HG03571 (cell line): Measurements from ENCODE around the gene CSF1.
"Not testable (repeated sequence)": the region's sequence is repeated elsewhere in the genome, so short reads cannot be mapped to it uniquely, and the experiment has no call there.

Source experiments
- ATAC-seq: cut with Tn5 transposase; IDR thresholded peaks from one replicate; pipeline ENCODE4 v1.9.1; 2021; ENCODE audit not compliant: unreplicated experiment

The CSF1 gene

DNA sequence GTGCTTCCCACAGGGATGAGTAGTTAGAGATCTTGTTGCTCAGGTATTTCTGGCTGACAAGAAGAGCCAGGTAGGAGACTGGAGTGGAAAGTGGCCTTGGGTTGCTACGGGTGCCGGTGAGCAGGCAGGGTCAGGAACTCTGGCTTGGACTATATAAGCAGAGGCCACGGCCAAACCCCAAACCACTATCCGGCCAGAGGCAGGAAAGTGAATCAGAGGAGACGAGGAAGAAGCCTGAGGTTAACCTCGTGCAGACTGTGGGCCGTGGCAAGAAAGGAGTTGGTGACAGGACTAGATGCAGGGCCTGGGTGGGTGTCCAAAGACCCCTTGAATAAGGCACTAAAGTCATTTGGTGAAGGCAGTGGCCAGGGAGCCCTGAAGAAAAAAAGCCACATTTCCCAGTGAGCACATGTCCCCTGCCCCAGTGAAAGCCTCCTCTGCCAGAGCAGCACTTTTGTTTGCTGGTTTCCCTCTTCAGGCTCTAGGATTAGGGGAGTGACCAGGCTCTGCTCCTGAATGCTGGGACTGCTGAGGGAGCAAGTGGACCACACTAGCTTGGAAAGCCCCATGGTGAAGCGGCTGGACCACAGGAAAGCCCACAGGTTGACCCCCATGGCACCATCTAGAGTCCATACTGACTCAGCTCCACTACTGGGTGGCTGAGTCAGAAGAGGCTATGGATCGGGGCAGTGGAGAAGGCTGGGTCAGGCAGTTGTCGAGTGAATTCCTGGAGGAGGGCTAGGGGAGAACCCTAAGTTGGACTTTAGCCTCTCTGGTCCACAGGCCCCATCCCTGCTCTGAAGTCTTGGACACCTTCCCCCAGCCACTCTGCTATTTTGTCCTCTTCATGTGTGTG is 23.4 kb downstream of the CSF1 start:
- ATAC-seq, result no peak

GRCh38 chr1:109935451-109935900 is 24.8 kb downstream of the CSF1 start:
- no peak for ATAC-seq

GRCh38 chr1:109937738-109938137 is 27.1 kb downstream of the CSF1 start:
- ATAC-seq, result no peak

GRCh38 chr1:109938556-109938955 is 27.9 kb downstream of the CSF1 start:
- no peak for ATAC-seq

GRCh38 chr1:109942434-109942833 is 31.8 kb downstream of the CSF1 start:
- ATAC-seq, result no peak

DNA sequence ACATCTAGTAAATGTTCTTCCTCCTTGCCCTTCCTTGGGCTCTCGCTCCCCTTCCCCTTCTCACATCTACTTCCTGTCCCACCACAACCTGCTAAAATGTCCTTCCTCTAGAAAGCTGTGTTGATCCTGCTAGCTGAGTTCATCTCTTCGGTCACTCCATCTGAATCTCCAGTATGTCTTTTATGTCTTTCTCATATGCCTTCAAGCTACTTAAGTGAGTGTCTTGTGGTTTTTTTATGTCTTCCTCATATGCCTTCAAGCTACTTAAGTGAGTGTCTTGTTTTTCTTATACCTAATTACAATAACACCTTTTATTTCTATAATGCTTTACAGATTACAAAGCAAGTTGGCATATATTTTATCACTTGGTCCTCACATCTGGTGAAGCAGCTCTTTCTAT is 33.9 kb downstream of the CSF1 start:
- no peak for ATAC-seq

DNA sequence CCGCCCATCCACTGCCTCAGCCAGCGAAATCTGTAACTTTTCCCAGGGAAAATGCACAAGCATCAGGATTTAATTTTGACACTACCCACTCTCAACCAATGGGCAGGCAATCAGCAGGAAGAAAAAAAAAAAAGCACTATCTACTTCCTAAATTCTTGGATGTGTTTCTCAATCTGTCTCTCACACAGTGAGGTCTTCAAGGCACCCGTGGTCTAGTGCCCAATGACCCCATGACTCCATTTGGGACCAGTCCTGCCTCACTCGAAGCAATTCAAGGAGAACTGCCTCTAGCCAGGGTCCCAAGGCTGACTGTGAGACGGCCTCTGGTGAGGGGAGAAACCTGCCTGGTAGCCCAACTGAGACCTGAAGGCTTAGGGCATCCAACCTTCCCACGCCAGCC is 35.9 kb downstream of the CSF1 start:
- no peak for ATAC-seq

GRCh38 chr1:109947582-109948284 is 37.1 kb downstream of the CSF1 start:
- ATAC-seq, result no peak

DNA sequence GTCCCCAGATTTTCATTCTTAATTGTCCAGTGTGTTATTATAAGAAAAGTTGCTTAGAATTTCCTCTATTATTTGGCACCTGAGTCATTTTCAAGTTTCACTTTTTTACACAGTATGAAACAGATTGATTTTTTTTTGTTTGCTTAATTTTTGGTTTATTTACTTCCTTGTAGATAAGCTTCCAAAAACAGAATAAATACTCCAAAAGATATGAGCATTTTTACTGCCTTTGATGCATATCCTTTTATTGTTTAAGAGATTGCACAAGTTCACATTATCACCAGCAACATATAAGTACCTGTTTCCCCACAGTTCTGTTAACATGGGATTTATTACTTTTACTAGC is 37.6 kb downstream of the CSF1 start:
- ATAC-seq, result no peak

DNA sequence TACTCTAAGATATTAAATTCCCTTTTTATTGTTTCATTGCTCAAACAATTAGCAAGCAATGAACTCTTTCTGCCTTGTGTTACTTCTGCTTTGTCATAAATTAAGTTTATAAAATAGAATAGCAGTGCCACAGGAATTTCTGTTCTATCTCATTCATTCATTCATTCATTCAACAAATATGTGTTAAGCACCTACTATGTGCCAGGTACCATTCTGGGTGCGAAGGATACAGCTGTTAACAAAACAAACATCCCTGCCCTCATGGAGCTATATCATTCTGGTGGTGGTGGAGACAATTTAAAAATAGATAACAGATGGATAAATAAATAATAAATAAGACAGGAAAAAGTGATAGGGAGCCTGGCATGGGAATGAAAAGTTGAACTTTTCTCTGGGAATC is 39.4 kb downstream of the CSF1 start:
- no peak for ATAC-seq

DNA sequence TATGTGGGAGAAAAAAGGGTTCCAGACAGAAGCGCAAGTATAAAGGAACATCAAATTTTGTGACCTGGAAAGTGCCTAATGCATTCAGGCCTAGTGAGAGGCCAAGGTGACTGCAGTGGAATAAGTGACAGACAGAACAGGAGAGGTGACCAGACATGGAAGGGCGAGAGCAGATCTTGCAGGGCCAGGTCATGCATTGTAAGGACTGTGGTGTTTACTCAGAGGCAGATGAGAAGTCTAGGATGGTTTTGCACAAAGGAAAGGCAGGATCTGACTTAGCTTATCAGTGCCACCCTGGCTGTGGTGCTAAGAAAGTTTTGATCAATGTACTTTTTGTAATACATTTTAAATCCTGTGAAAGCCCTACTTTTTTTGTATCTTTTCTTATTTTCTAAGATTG is 39.9 kb downstream of the CSF1 start:
- no peak for ATAC-seq

GRCh38 chr1:109951501-109951900 is 40.9 kb downstream of the CSF1 start:
- not testable (repeated sequence) for ATAC-seq

GRCh38 chr1:109954041-109954512 is 43.4 kb downstream of the CSF1 start:
- no peak for ATAC-seq

- ATAC-seq, result no peak
Measured at GRCh38 chr1:109959632-109959973, 49.0 kb downstream of the CSF1 start.

DNA sequence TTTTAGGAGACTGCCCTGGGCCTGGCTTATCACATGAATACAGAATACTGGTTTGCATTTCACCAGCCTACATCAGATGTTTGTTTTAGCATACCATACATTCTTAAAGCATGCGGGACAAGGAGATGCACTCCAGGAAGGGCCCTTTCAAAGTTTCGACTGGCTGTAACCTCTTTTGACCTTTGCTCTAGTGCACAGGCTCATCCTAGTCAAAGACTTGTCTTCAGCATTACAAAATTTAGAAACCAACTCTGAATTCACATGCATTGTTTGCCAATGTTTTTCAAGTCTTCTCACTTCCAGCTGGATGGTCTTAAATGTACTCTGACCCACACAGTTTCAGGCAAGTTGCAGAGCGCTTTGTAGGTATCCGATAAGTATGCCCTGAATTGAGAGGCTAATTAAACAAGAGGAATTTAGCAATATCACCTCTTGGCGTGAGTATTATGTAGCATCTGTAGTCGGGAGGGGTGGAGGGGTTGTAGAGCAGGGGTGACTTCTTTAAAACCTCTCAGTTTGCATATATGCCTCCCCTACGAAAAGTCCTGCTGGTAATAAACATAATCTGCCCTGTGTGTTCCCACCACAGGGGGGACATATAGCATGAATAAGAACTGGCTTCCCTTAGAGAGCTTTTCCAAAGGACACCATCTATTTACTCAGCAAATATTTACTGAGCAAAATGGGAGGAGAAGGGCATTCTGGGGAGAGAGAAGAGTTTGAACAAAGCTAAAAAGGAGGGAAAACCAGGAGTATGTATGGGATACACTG is 49.5 kb downstream of the CSF1 start:
- no peak for ATAC-seq

- no peak for ATAC-seq
Measured at GRCh38 chr1:109960745-109961094, 50.1 kb downstream of the CSF1 start.

DNA sequence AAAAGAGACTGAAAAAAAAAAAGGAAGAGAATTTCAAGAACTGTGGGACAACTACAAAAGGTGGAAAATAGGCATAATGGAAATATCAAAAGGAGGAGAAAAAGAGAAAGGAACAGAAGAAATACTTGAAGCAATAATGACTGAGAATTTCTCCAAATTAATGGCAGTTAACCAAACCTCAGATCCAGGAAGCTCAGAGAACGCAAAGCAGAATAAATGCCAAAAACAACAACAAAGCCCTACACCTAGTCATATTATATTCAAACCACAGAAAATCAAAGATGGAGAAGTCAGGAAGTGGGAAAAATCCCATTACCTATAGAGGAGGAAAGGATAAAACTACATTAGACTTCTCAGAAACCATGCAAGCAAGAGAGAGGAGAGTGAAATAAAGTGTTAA is 53.2 kb downstream of the CSF1 start:
- no peak for ATAC-seq

GRCh38 chr1:109969146-109969829 is 58.6 kb downstream of the CSF1 start:
- no peak for ATAC-seq

GRCh38 chr1:109969907-109970306 is 59.3 kb downstream of the CSF1 start:
- ATAC-seq, result no peak

DNA sequence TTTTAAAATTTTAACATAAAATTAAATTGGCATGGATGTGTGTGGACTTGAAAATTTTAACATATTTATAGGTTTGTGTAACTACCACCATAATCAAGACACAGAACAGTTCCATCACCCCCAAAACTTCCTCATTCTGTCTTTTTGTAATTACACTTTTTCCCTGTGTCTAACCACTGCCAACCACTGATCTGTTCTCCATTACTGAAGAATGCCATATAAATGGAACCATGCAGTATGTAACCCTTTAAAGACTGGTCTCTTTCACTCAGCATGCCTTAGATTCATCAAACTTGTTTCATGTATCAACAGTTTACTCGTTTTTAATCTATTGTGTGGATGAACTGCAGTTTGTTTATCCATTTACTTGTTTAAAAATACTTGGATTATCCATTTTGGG is 60.9 kb downstream of the CSF1 start:
- ATAC-seq, result no peak

DNA sequence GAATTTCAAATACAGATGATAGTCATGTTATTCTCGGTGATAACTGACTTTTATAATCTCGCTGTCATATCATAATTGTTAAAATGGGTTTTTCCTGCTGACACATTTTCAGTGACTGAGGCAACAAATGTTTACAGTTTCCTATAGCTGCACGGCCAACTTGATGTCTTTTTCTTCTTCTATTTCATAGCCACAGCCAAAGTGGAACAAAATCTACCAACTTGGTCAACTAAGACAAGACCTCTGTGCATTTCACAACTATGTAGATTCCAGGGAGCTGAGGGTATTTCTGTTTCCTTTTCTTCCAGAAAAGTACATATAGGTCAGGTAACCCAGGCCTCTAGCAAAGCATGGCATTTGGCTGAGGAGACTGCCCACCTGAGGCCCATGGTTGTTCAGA is 63.5 kb downstream of the CSF1 start:
- ATAC-seq, result no peak
